ENCODE results near the gene CPXM2. TPM values are rescaled to one million over a fixed set of nuclear protein-coding genes. Genes with fewer than 3 reads are reported as not detected.

The CPXM2 gene
- polyA plus RNA-seq, 1 experiment: 14.4 TPM

DNA sequence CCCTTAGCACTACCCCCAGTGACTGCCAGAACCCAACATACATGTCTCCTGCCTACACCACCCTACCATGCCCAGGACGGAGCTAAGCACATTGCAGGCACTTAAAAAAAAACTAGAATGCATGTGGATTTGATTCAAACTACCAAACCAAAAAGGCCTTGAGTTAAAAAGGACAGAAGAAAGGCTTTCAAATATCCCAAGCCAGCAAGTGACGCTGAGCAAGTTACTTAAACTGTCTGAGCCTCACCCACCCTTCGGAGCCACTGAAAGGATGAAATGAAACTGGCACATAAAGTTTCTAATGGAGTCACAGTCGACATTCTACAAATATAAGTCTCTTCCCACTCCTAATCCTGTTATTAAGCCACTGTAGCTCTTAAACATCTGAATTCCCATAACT lies 1.8 kb downstream of the CPXM2 start:
- no peak for DNase-seq (ENCODE audit: low read depth)
- POLR2A ChIA-PET: no interaction called here
- no peaks in the 10 kb centered on the region for H3K36me3 ChIP-seq (ENCODE audit: control insufficient read depth, insufficient read depth, low read length)
- H3K27me3 ChIP-seq (ENCODE audit: control insufficient read depth, insufficient read depth, low read length): no peaks in the 10 kb centered on the region; the same call in 1 of the 2 replicates
- H3K4me3 ChIP-seq (ENCODE audit: low read depth, low read length): no peak overlapping the region; the same call in 1 of the 2 replicates
- TF ChIP-seq, protein P1, sequence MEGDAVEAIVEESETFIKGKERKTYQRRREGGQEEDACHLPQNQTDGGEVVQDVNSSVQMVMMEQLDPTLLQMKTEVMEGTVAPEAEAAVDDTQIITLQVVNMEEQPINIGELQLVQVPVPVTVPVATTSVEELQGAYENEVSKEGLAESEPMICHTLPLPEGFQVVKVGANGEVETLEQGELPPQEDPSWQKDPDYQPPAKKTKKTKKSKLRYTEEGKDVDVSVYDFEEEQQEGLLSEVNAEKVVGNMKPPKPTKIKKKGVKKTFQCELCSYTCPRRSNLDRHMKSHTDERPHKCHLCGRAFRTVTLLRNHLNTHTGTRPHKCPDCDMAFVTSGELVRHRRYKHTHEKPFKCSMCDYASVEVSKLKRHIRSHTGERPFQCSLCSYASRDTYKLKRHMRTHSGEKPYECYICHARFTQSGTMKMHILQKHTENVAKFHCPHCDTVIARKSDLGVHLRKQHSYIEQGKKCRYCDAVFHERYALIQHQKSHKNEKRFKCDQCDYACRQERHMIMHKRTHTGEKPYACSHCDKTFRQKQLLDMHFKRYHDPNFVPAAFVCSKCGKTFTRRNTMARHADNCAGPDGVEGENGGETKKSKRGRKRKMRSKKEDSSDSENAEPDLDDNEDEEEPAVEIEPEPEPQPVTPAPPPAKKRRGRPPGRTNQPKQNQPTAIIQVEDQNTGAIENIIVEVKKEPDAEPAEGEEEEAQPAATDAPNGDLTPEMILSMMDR (IDR thresholded peaks at IDR 0.05; ENCODE audit: insufficient read depth, low read depth, low read length): no peak
- CTCF ChIA-PET: interaction anchor here (0.7 kb wide), 1 partner anchor 143 kb away, joined by 3 read pairs; no protein-coding TSS in a partner anchor

DNA sequence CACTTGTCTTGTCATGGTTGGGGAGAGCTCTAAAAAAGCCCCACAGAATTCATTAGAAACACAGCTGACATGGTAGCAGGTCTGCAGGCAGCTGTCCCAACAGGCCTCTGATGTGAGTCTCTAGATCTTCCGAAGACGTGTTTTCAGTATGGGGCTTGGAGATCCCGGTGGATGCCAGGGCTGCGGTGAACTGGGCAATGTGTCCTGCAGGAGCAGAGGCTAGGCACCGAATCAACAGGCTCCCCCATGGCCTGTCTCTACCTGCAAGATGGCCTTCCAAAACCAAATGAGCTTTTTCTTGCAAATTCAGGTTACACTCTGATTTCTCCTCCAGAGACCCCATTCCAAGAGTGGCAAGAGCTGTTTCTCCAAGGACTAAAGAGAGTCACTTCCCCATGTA lies 2.9 kb downstream of the CPXM2 start:
- no peaks in the 10 kb centered on the region; the same call in 1 of the 2 replicates for H3K27me3 ChIP-seq (ENCODE audit: control insufficient read depth, insufficient read depth, low read length)
- CTCF ChIA-PET: no interaction called here
- TF ChIP-seq, protein P1 (IDR thresholded peaks at IDR 0.05; ENCODE audit: insufficient read depth, low read depth, low read length): no peak
- DNase-seq (ENCODE audit: low read depth): no peak
- POLR2A ChIA-PET: interaction anchor here (0.6 kb wide), 1 partner anchor 451 kb away, joined by 3 read pairs; no protein-coding TSS in a partner anchor
- no peak overlapping the region for H3K4me3 ChIP-seq (ENCODE audit: low read depth, low read length)
- H3K36me3 ChIP-seq (ENCODE audit: control insufficient read depth, insufficient read depth, low read length): no peaks in the 10 kb centered on the region

DNA sequence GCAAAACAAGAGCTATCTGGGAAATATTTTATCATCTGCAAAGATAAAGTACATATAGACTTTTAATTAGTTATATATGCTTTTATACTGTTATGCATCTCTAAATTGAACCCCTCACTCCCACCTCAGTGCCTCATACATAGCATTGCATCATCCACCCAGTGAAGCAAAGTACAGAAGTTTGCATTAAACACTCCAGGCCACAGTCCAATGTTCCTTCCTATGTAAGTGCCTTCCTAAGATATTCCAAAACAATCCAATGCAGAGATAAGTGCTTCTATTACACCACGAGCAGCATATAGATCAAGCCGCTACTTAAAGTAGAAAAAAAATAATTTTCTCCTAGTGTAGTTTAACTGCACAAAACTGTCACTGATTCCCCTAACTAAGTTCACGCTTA lies 3.4 kb downstream of the CPXM2 start:
- ChIA-PET CTCF (interaction anchor here (0.9 kb wide), 1 partner anchor 8 kb away, joined by 5 read pairs; no protein-coding TSS in a partner anchor), POLR2A (no interaction called here)
- no peak for DNase-seq (ENCODE audit: low read depth)
- no peaks in the 10 kb centered on the region; the same call in 1 of the 2 replicates for H3K27me3 ChIP-seq (ENCODE audit: control insufficient read depth, insufficient read depth, low read length)
- H3K4me3 ChIP-seq (ENCODE audit: low read depth, low read length): no peak overlapping the region
- TF ChIP-seq, protein P1 (IDR thresholded peaks at IDR 0.05; ENCODE audit: insufficient read depth, low read depth, low read length): no peak
- H3K36me3 ChIP-seq (ENCODE audit: control insufficient read depth, insufficient read depth, low read length): no peaks in the 10 kb centered on the region

DNA sequence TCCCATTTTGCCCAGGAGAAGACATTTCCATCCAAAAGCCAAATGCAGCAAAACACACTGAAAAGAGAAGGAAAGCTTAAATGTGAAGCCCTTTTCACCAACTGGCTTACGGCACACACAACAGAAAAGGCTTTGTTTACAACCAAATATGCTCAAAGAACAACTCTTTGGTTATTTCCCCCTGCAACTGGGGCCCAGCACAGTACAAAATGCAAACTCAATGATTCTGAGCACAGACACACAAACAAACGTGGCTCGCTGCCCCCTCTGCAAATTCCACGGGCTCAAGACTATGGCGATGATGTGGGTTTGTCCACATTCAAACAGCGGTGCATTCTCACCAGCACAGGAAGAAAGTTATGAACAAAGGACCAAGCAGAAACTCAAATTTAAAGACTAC lies 5.3 kb downstream of the CPXM2 start:
- Histone ChIP-seq H3K36me3 (ENCODE audit: control insufficient read depth, insufficient read depth, low read length) (no peaks in the 10 kb centered on the region), H3K4me3 (ENCODE audit: low read depth, low read length) (no peak overlapping the region), H3K27me3 (ENCODE audit: control insufficient read depth, insufficient read depth, low read length) (no peaks in the 10 kb centered on the region)
- ChIA-PET POLR2A (no interaction called here), CTCF (no interaction called here)
- TF ChIP-seq, protein P1 (IDR thresholded peaks at IDR 0.05; ENCODE audit: insufficient read depth, low read depth, low read length): no peak
- no peak for DNase-seq (ENCODE audit: low read depth)

DNA sequence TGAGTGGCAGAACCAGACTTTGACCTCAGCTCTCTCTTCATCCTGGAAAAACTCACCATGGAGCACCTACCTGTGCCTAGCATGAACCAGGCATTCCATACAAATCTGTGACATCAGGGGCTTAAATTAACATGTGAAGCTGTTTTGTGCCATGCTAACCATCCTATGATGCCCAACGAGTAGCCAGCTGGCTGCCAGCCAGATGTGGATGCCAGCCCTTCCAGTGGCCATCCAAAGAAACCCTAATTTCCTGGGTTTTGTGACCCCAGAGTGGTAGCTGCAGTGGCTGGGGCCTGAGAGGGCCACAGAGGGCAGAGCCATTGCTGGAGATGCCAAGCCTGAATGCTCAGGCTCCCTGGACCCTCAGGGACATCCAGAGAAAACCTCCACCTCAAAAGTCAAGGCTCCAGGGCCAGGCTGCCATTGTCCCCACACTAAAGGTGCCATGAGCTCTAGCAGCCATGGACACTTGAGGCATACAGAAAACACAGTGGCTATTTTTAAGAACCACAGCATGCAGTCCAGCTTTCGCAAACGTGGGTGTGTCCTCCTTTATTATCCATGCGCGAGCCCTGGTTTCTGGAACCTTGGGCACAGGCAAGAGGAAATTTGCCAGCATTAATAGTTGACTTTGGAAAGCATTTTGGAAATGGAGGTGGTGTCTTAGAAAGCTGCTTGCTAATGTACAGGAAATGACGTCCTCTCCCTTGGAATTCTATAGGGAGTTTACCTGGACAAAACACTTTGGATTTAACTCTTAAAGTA lies 6.0 kb downstream of the CPXM2 start:
- H3K27me3 ChIP-seq (ENCODE audit: control insufficient read depth, insufficient read depth, low read length): no peaks in the 10 kb centered on the region
- no peak overlapping the region for H3K4me3 ChIP-seq (ENCODE audit: low read depth, low read length)
- POLR2A ChIA-PET: no interaction called here
- CTCF ChIA-PET: no interaction called here
- DNase-seq (ENCODE audit: low read depth): no peak
- no peaks in the 10 kb centered on the region for H3K36me3 ChIP-seq (ENCODE audit: control insufficient read depth, insufficient read depth, low read length)
- TF ChIP-seq, protein P1 (IDR thresholded peaks at IDR 0.05; ENCODE audit: insufficient read depth, low read depth, low read length): no peak

Measured in BJ (cell line).